Psoas muscle (tissue), 8 donors: ENCODE data around the gene IFNLR1. TPM values are rescaled to one million over a fixed set of nuclear protein-coding genes. Genes with fewer than 3 reads are reported as not detected.
A peak's percentile ranks its signal among the peaks of the same experiment; 100 is the strongest.

ENCODE experiments used
- ATAC-seq, 4 donors: fragments of 200-7000 bp; cut with Tn5 transposase; one replicate each; pipeline ENCODE4 v1.9.1; 2020; ENCODE audit warnings: moderate library complexity in 3 of 4, mild to moderate bottlenecking in 2 of 4
- DNase-seq, 2 donors: peaks; one replicate each; pipeline ENCODE4 v3.0.0-alpha.2; 2020
- H3K27ac ChIP-seq: fragments of 200-600 bp; one replicate; pipeline ENCODE4 v1.8.0; 2022
- H3K27me3 ChIP-seq, 3 donors: fragments of 200-600 bp in 1 of 3; one replicate each; pipeline versions ENCODE4 v1.6.1 to v1.8.0; 2013 to 2022; ENCODE audit warnings: low read length in 2 of 3, mild to moderate bottlenecking in 2 of 3, moderate library complexity in 1 of 3; ENCODE audit not compliant: insufficient read depth in 3 of 3
- H3K36me3 ChIP-seq, 2 donors: fragments of 200-600 bp in 1 of 2; one replicate each; pipeline versions ENCODE4 v1.6.1 to v1.8.0; 2013 to 2022; ENCODE audit warnings: low read depth in 1 of 2, mild to moderate bottlenecking in 1 of 2, moderate library complexity in 1 of 2; ENCODE audit not compliant: insufficient read depth in 1 of 2
- H3K4me1 ChIP-seq: fragments of 200-600 bp; one replicate; pipeline ENCODE4 v1.8.0; 2022
- H3K4me3 ChIP-seq: fragments of 200-600 bp; one replicate; pipeline ENCODE4 v1.8.0; 2022; ENCODE audit warnings: mild to moderate bottlenecking
- H3K9me3 ChIP-seq: fragments of 200-600 bp; one replicate; pipeline ENCODE4 v1.8.0; 2022
- WGBS, 3 donors: extraction: QIAGEN DNeasy Blood & Tissue Kit; methylation state at CpG; one replicate each; pipeline versions ENCODE4 v1.1.6 to v1.1.7; 2013; 5-methylcytosine and 5-hydroxymethylcytosine counted together
- intact Hi-C, 2 donors: fragments of 100-400 bp; cut with DNase I; formaldehyde crosslinking; loops; one replicate each; pipeline versions ENCODE4 v1.11.0 to v1.14.2; 2022
- polyA plus RNA-seq, 3 donors: library from polyadenylated mRNA; stranded (reverse); fragments of 200-250 nt; gene quantifications; one replicate each; pipeline ENCODE4 v1.2.3, GENCODE V29; 2013
- total RNA-seq, 4 donors: library from RNA; stranded (reverse); fragmentation: NEBNext Ultra II Directional in 2 of 4; extraction: Animal tissue kit (Norgen Biotek cat#: 25700) in 2 of 4; gene quantifications; one replicate each; pipeline versions ENCODE4 v1.2.1 to v1.2.4, GENCODE V29; 2021 to 2023
- TF ChIP-seq, protein P1 (sequence below): fragments of 200-600 bp; IDR thresholded peaks from one replicate; pipeline ENCODE4 v1.8.0; 2022; ENCODE audit warnings: antibody characterized with exemption
- donor health status: healthy with polysubstance abuse.
- donor health status: DM: no; HTN: no; CAD: no; lungs with moderate emphysema.
- donor health status: Bipolar disorder and iron deficiency.
- donor health status: healthy.
- donor health status: DM: yes; HTN: yes; CAD: no.
- donor health status: DM: no; HTN: no; CAD: no.
- donor health status: DM: no; HTN: no; CAD: no.
- donor health status: DM: yes; HTN: yes; CAD: no.

Gene IFNLR1
- total and polyA plus RNA-seq, 7 donors = 0.05 to 3.9 (median 1.9) TPM

DNA sequence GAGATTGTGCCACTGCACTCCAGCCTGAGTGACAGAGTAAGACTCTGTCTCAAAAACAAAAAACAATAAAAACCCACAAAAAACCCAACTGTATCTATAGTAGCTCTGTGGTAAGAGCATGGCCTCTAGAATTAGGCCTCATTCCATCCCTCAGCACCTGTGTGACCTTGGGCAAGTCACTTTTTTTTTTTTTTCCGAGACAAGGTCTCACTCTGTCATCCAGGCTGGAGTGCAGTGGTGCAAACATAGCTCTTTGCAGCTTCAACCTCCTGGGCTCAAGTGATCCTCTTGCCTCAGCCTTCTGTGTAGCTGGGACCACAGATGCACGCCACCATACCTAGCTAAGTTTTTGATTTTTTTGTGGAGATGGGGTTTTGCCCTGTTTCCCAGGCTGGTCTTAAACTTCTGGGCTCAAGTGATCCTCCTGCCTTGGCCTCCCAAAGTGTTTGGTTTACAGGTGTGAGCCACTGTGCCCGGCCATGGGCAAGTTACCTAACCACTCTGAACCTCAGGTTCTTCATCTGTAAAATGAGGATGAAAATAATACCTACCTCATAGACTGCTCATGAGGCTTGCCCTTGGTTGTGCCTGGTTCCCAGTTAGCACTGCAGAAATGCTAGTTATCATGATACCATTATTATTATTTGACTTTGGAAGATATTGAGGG lies 59.8 kb downstream of the IFNLR1 start:
- 78 to 95% (median 78%) methylated on average over 3 of the region's 3 CpGs for WGBS, 3 donors
- H3K9me3 ChIP-seq = no peaks in the 10 kb centered on the region
- H3K4me1 ChIP-seq = peaks cover 12% of the 10 kb centered on the region
- ATAC-seq (no peak), DNase-seq (no peak)
- intact Hi-C loops = no loop called here
- peak overlapping the region; percentile 82 for H3K27ac ChIP-seq
- TF ChIP-seq, protein P1, sequence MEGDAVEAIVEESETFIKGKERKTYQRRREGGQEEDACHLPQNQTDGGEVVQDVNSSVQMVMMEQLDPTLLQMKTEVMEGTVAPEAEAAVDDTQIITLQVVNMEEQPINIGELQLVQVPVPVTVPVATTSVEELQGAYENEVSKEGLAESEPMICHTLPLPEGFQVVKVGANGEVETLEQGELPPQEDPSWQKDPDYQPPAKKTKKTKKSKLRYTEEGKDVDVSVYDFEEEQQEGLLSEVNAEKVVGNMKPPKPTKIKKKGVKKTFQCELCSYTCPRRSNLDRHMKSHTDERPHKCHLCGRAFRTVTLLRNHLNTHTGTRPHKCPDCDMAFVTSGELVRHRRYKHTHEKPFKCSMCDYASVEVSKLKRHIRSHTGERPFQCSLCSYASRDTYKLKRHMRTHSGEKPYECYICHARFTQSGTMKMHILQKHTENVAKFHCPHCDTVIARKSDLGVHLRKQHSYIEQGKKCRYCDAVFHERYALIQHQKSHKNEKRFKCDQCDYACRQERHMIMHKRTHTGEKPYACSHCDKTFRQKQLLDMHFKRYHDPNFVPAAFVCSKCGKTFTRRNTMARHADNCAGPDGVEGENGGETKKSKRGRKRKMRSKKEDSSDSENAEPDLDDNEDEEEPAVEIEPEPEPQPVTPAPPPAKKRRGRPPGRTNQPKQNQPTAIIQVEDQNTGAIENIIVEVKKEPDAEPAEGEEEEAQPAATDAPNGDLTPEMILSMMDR = no peak
- no peaks in the 10 kb centered on the region for H3K36me3 ChIP-seq
- no peak overlapping the region for H3K4me3 ChIP-seq
- H3K27me3 ChIP-seq = no peaks in the 10 kb centered on the region

DNA sequence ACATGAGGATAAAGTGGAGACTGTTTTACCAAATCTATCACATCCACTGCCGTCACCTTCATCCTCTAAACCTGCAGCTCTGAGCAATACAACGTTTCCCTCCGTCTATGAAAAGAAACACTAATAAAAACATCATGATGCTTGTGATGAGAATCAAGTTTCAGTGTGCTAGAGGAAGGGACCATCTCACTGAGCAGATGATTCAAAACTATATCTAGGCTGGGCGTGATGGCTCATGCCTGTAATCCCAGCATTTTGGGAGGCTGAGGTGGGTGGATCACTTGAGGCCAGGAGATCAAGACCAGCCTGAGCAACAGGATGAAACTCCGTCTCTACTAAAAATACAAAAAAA lies 60.4 kb downstream of the IFNLR1 start:
- intact Hi-C loops = no loop called here
- DNase-seq (no peak), ATAC-seq (peak; percentile 37 to 76 (median 62))
- WGBS, 3 donors = 23 to 52% (median 35%) methylated on average over 5 of the region's 5 CpGs
- Histone ChIP-seq H3K36me3 (no peaks in the 10 kb centered on the region), H3K4me3 (no peak overlapping the region), H3K27me3 (no peaks in the 10 kb centered on the region), H3K9me3 (no peaks in the 10 kb centered on the region), H3K4me1 (peaks cover 12% of the 10 kb centered on the region), H3K27ac (peak overlapping the region; percentile 82)
- TF ChIP-seq, protein P1 = no peak

DNA sequence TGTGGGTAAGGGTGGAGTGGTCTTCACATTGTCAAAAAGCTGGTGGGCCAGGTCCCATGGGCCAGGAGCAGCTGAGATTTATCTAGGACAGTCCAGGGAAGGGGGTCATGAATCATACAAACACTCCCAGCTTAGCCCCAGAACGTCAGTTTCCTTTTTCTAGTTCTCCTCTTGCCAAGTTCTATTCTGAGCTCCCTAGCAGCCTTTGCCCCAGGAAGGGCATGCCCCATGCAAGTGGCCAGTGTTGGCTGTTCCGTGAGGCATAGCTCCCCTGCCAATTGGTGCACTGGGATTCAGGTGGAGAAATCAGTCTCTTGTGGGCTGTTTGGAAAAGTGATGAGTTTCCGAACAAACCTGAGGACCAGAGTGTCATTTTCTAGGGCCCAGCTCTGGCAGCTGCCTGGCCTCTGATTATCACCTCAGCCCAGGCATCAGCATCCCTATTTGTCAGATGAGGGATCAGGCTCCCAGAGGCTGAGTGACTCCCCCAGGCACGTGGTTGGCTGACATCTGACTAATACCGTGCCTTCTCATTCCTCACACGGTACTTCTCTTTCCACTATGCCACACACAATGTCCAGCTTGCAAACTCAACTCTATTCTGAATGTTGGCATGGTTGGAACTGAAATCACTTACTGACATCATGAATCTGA lies 60.9 kb downstream of the IFNLR1 start:
- Histone ChIP-seq H3K27ac (peak overlapping the region; percentile 82), H3K9me3 (no peaks in the 10 kb centered on the region), H3K27me3 (no peaks in the 10 kb centered on the region), H3K4me1 (peaks cover 12% of the 10 kb centered on the region), H3K36me3 (no peaks in the 10 kb centered on the region), H3K4me3 (no peak overlapping the region)
- ATAC-seq = peak; percentile 84 to 91 (median 90)
- peak in 1 of 2 donors; percentile 77 for DNase-seq
- TF ChIP-seq, protein P1 = no peak
- intact Hi-C loops = no loop called here
- WGBS, 3 donors = 11 to 17% (median 14%) methylated on average over 6 of the region's 6 CpGs

DNA sequence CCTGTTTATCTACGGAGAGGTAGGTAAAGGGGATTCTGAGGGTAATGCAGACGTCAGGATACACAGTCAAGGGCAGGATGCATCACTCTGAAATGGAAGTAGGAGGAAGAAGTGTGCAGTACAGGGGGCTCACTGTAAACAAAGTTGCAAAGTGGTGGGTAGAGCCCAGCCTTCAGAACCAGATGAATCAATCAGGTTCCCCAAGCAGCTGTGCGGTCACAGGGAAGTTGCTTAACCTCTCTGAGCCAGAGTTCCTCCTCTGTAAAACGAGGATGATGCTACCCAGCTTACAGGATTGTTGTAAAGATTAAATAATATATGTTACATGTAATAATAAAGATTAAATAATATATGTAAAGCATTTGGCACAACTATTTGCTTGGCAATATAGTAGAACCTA lies 61.6 kb downstream of the IFNLR1 start:
- ATAC-seq (no peak), DNase-seq (no peak)
- Histone ChIP-seq H3K4me3 (no peak overlapping the region), H3K4me1 (peaks cover 12% of the 10 kb centered on the region), H3K27me3 (no peaks in the 10 kb centered on the region), H3K27ac (peak overlapping the region; percentile 82), H3K36me3 (no peaks in the 10 kb centered on the region), H3K9me3 (no peaks in the 10 kb centered on the region)
- TF ChIP-seq, protein P1 = no peak
- 69 to 85% (median 79%) methylated on average over 4 of the region's 4 CpGs for WGBS, 3 donors
- intact Hi-C loops = no loop called here
